Lower lobe of right lung (tissue), 2 donors: ENCODE measurements around the gene CFAP298. TPM values are rescaled to one million over a fixed set of nuclear protein-coding genes. Genes with fewer than 3 reads are reported as not detected.

Experiments
- ATAC-seq, 2 donors: fragments of 200-7000 bp; cut with Tn5 transposase; one replicate each; pipeline ENCODE4 v1.9.1; 2020 to 2022; ENCODE audit warnings: mild to moderate bottlenecking in 2 of 2, moderate library complexity in 2 of 2
- DNase-seq: peaks from one replicate; pipeline ENCODE4 v3.0.0-alpha.2; 2020
- H3K27ac ChIP-seq: fragments of 200-600 bp; one replicate; pipeline ENCODE4 v1.8.0; 2022
- H3K27me3 ChIP-seq: fragments of 200-600 bp; one replicate; pipeline ENCODE4 v1.8.0; 2022; ENCODE audit warnings: low read depth
- H3K36me3 ChIP-seq: fragments of 200-600 bp; one replicate; pipeline ENCODE4 v1.8.0; 2022; ENCODE audit warnings: mild to moderate bottlenecking
- H3K4me1 ChIP-seq: fragments of 200-600 bp; one replicate; pipeline ENCODE4 v1.8.0; 2022
- H3K4me3 ChIP-seq: fragments of 200-600 bp; one replicate; pipeline ENCODE4 v1.8.0; 2022; ENCODE audit warnings: mild to moderate bottlenecking
- H3K9me3 ChIP-seq: fragments of 200-600 bp; one replicate; pipeline ENCODE4 v1.8.0; 2022
- CTCF ChIP-seq: fragments of 200-600 bp; IDR thresholded peaks from one replicate; pipeline ENCODE4 v1.8.0; 2022; ENCODE audit warnings: antibody characterized with exemption, mild to moderate bottlenecking
- intact Hi-C: fragments of 100-400 bp; cut with DNase I; formaldehyde crosslinking; loops from one replicate; pipeline ENCODE4 v1.11.0; 2022
- total RNA-seq: library from RNA; stranded (reverse); fragmentation: NEBNext Ultra II Directional; extraction: Animal tissue kit (Norgen Biotek cat#: 25700); gene quantifications from one replicate; pipeline ENCODE4 v1.2.1, GENCODE V29; 2021
- donor health status: DM: no; HTN: yes; CAD: no; lungs with severe emphysema.

CFAP298 gene
- total RNA-seq, 1 donor from 2014 or later: 35.7 TPM

- ATAC-seq (no peak), DNase-seq (no peak)
- no peak overlapping the region for H3K4me3 ChIP-seq
- H3K27ac ChIP-seq: no peak overlapping the region
- no peak for TF ChIP-seq CTCF
- intact Hi-C loops: no loop called here
- peaks cover 15% of the 10 kb centered on the region for H3K36me3 ChIP-seq
- H3K4me1 ChIP-seq: no peaks in the 10 kb centered on the region
- H3K9me3 ChIP-seq: no peaks in the 10 kb centered on the region
- no peaks in the 10 kb centered on the region for H3K27me3 ChIP-seq
Measured at GRCh38 chr21:32593690-32594089, 18.5 kb downstream of the CFAP298 start.

GRCh38 chr21:32592929-32593502 is 19.2 kb downstream of the CFAP298 start:
- DNase-seq: no peak
- no peak for ATAC-seq

GRCh38 chr21:32590130-32590529 is 22.0 kb downstream of the CFAP298 start:
- Histone ChIP-seq H3K36me3 (no peaks in the 10 kb centered on the region), H3K27ac (no peak overlapping the region), H3K27me3 (no peaks in the 10 kb centered on the region), H3K4me3 (no peak overlapping the region), H3K9me3 (no peaks in the 10 kb centered on the region), H3K4me1 (no peaks in the 10 kb centered on the region)
- no peak for ATAC-seq
- TF ChIP-seq CTCF: no peak
- DNase-seq: no peak
- intact Hi-C loops: no loop called here

More at GRCh38 chr21:32592929-32593502, 19.2 kb downstream of the CFAP298 start:
- Histone ChIP-seq H3K9me3 (no peaks in the 10 kb centered on the region), H3K4me3 (no peak overlapping the region), H3K4me1 (no peaks in the 10 kb centered on the region), H3K36me3 (peaks cover 8% of the 10 kb centered on the region), H3K27ac (no peak overlapping the region), H3K27me3 (no peaks in the 10 kb centered on the region)
- intact Hi-C loops: no loop called here
- TF ChIP-seq CTCF: no peak

GRCh38 chr21:32587651-32588050 is 24.5 kb downstream of the CFAP298 start:
- Histone ChIP-seq H3K4me1 (no peaks in the 10 kb centered on the region), H3K9me3 (no peaks in the 10 kb centered on the region), H3K36me3 (no peaks in the 10 kb centered on the region), H3K4me3 (no peak overlapping the region), H3K27ac (no peak overlapping the region), H3K27me3 (no peaks in the 10 kb centered on the region)
- no peak for ATAC-seq
- no peak for TF ChIP-seq CTCF
- intact Hi-C loops: no loop called here
- no peak for DNase-seq

GRCh38 chr21:32587120-32587519 is 25.1 kb downstream of the CFAP298 start:
- intact Hi-C loops: no loop called here
- no peaks in the 10 kb centered on the region for H3K36me3 ChIP-seq
- no peak for TF ChIP-seq CTCF
- no peaks in the 10 kb centered on the region for H3K4me1 ChIP-seq
- no peak for DNase-seq
- no peak for ATAC-seq
- no peak overlapping the region for H3K4me3 ChIP-seq
- H3K27me3 ChIP-seq: no peaks in the 10 kb centered on the region
- no peak overlapping the region for H3K27ac ChIP-seq
- H3K9me3 ChIP-seq: no peaks in the 10 kb centered on the region
